Panc1 (cell line): ENCODE data around the gene IL1RAPL1. TPM values are rescaled to one million over a fixed set of nuclear protein-coding genes. Genes with fewer than 3 reads are reported as not detected.

ENCODE experiments used
- ATAC-seq: fragments of 200-7000 bp; cut with Tn5 transposase; 2 replicates; pipeline ENCODE4 v1.9.1; 2020; ENCODE audit warnings: mild to moderate bottlenecking, moderate library complexity
- BruUV-seq: library from RNA; stranded (reverse); fragments of 400-500 nt; replicated peaks from 2 replicates; lab custom pipeline; 2021; lab: Mats Ljungman, UMichigan
- CTCF ChIA-PET: fragments of 300-600 bp; sonication (Branson Sonifier 250); formaldehyde crosslinking; loops from one replicate; lab custom pipeline; 2022; ENCODE audit warnings: antibody characterized with exemption; lab: Charles Lee
- POLR2A ChIA-PET: fragments of 300-600 bp; sonication (Branson Sonifier 250); formaldehyde crosslinking; loops from one replicate; lab custom pipeline; 2022; ENCODE audit warnings: antibody characterized with exemption; lab: Charles Lee
- DNase-seq: peaks from one replicate; pipeline ENCODE4 v3.0.0-alpha.2; 2010; ENCODE audit warnings: low read depth, low spot score
- H3K27ac ChIP-seq: 2 replicates; pipeline ENCODE4 v1.5.1; 2011; ENCODE audit warnings: mild to moderate bottlenecking, low read length, inconsistent platforms
- H3K27me3 ChIP-seq: fragments of 200-500 bp; sonication (Bioruptor generic); 2 replicates; pipeline ENCODE4 v1.6.0; 2014; ENCODE audit warnings: low read length, inconsistent platforms; ENCODE audit not compliant: control insufficient read depth, insufficient read depth
- H3K36me3 ChIP-seq: fragments of 200-500 bp; sonication (Bioruptor generic); 2 replicates; pipeline ENCODE4 v1.5.1; 2014; ENCODE audit warnings: inconsistent platforms, mild to moderate bottlenecking, low read length, moderate library complexity; ENCODE audit not compliant: control insufficient read depth, insufficient read depth
- H3K4me1 ChIP-seq: 2 replicates; pipeline ENCODE4 v1.5.1; 2011; ENCODE audit warnings: inconsistent platforms, mild to moderate bottlenecking, low read length, moderate library complexity; ENCODE audit not compliant: control insufficient read depth, insufficient read depth
- H3K4me3 ChIP-seq, 2 experiments: 2 replicates each; pipeline ENCODE4 v1.5.1; 2011 to 2012; ENCODE audit warnings: low read depth in 2 of 2, low read length in 2 of 2, mild to moderate bottlenecking in 2 of 2, inconsistent platforms in 1 of 2, moderate library complexity in 1 of 2
- H3K9me3 ChIP-seq: fragments of 200-500 bp; sonication (Bioruptor generic); 2 replicates; pipeline ENCODE4 v1.5.1; 2014; ENCODE audit warnings: low read depth, mild to moderate bottlenecking, inconsistent platforms, low read length, moderate library complexity; ENCODE audit not compliant: control insufficient read depth, insufficient read depth
- POLR2AphosphoS5 ChIP-seq: IDR thresholded peaks from 2 replicates; pipeline ENCODE4 v1.6.1; 2012; ENCODE audit warnings: mild to moderate bottlenecking, low read depth, low read length, moderate library complexity
- SIN3A ChIP-seq: IDR thresholded peaks from 2 replicates; pipeline ENCODE4 v1.6.1; 2012; ENCODE audit warnings: low read depth, mild to moderate bottlenecking, low read length, moderate library complexity, borderline replicate concordance; ENCODE audit not compliant: insufficient read depth
- TCF7L2 ChIP-seq: IDR thresholded peaks from 2 replicates; pipeline ENCODE4 v1.6.1; 2011; ENCODE audit warnings: mild to moderate bottlenecking, low read depth, low read length, inconsistent platforms
- in situ Hi-C: cut with HindIII; loops from 2 replicates; pipeline ENCODE4 v1.10.0; 2016; ENCODE audit warnings: low sequenced_read_pairs, low pct_unique_long_range_greater_than_20kb
- intact Hi-C: fragments of 100-400 bp; cut with micrococcal nuclease; formaldehyde crosslinking; loops from one replicate; pipeline ENCODE4 v1.10.0; 2022; ENCODE audit not compliant: unreplicated experiment
- total RNA-seq: library from RNA; stranded (reverse); gene quantifications from one replicate; pipeline ENCODE4 v1.2.1, GENCODE V29; 2021; ENCODE audit not compliant: unreplicated experiment
- TF ChIP-seq, protein P1 (sequence below), 2 experiments: IDR thresholded peaks; 2 replicates each; pipeline ENCODE4 v1.6.1; 2011 to 2012; ENCODE audit warnings: low read depth in 2 of 2, control low read depth in 1 of 2, low read length in 1 of 2, mild to moderate bottlenecking in 1 of 2, moderate library complexity in 1 of 2; ENCODE audit not compliant: insufficient read depth in 1 of 2
- TF ChIP-seq, protein P2 (sequence below): fragments of 450-650 bp; IDR thresholded peaks from 2 replicates; pipeline ENCODE4 v1.5.1; 2017; ENCODE audit warnings: mild to moderate bottlenecking

The IL1RAPL1 gene
- total RNA-seq, 1 experiment from 2014 or later: 0.59 TPM

DNA sequence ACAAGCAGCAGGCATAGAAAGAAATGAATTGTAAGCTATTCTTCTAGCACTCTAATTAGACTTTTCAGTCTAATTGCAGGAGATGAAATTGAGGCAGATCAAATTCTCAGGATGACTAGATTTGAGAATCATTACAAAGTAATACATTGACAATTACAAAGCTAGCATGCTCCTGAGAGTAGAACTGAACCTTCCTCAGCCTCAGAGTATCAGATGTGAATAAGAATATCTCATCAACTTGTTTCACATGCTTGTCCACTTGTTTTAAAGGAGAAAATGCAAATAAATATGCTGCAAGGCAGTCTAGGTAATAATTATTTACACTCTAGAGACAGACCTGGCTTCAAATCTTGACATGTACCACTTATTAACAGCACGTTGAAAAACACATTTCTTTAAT, 1137.1 kb downstream of the IL1RAPL1 start:
- Histone ChIP-seq H3K9me3 (no peaks in the 10 kb centered on the region), H3K27ac (no peak overlapping the region), H3K36me3 (no peaks in the 10 kb centered on the region), H3K4me1 (no peaks in the 10 kb centered on the region), H3K27me3 (no peaks in the 10 kb centered on the region), H3K4me3 (no peak overlapping the region)
- in situ Hi-C loops: no loop called here
- no TSS peak for BruUV-seq
- intact Hi-C loops: no loop called here
- TF ChIP-seq POLR2AphosphoS5 (no peak), SIN3A (no peak)
- POLR2A ChIA-PET: no interaction called here
- ATAC-seq (no peak), DNase-seq (no peak)
- CTCF ChIA-PET: no interaction called here

DNA sequence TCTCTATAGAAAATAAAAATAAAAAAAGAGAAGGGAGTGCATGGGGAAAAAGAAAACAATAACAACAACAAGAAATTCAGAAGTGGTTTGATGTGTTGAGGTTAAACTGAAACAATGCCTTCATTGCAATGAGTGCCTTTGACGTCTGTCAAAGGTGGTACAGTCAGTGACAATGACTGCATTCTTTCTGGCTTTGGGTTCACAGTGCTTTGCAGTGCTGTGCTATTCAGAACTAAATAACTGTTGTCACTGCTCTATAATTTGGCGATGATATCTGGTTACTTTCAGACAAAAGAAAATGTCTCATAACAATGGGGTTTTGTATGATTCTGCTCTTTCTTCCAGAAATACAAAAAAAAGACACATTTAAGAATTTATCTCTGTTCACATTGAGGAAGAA, 1139.6 kb downstream of the IL1RAPL1 start:
- no peak for DNase-seq
- no peaks in the 10 kb centered on the region for H3K4me1 ChIP-seq
- ATAC-seq: no peak
- ChIA-PET POLR2A (no interaction called here), CTCF (no interaction called here)
- BruUV-seq: no TSS peak
- H3K9me3 ChIP-seq: no peaks in the 10 kb centered on the region
- H3K27ac ChIP-seq: no peak overlapping the region
- TF ChIP-seq TCF7L2 (no peak), SIN3A (no peak), POLR2AphosphoS5 (no peak)
- TF ChIP-seq, protein P1, sequence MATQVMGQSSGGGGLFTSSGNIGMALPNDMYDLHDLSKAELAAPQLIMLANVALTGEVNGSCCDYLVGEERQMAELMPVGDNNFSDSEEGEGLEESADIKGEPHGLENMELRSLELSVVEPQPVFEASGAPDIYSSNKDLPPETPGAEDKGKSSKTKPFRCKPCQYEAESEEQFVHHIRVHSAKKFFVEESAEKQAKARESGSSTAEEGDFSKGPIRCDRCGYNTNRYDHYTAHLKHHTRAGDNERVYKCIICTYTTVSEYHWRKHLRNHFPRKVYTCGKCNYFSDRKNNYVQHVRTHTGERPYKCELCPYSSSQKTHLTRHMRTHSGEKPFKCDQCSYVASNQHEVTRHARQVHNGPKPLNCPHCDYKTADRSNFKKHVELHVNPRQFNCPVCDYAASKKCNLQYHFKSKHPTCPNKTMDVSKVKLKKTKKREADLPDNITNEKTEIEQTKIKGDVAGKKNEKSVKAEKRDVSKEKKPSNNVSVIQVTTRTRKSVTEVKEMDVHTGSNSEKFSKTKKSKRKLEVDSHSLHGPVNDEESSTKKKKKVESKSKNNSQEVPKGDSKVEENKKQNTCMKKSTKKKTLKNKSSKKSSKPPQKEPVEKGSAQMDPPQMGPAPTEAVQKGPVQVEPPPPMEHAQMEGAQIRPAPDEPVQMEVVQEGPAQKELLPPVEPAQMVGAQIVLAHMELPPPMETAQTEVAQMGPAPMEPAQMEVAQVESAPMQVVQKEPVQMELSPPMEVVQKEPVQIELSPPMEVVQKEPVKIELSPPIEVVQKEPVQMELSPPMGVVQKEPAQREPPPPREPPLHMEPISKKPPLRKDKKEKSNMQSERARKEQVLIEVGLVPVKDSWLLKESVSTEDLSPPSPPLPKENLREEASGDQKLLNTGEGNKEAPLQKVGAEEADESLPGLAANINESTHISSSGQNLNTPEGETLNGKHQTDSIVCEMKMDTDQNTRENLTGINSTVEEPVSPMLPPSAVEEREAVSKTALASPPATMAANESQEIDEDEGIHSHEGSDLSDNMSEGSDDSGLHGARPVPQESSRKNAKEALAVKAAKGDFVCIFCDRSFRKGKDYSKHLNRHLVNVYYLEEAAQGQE (IDR thresholded peaks at IDR 0.05; ENCODE audit: insufficient read depth in 1 of 2, low read depth in 2 of 2, low read length in 1 of 2): no peak
- TF ChIP-seq, protein P2, sequence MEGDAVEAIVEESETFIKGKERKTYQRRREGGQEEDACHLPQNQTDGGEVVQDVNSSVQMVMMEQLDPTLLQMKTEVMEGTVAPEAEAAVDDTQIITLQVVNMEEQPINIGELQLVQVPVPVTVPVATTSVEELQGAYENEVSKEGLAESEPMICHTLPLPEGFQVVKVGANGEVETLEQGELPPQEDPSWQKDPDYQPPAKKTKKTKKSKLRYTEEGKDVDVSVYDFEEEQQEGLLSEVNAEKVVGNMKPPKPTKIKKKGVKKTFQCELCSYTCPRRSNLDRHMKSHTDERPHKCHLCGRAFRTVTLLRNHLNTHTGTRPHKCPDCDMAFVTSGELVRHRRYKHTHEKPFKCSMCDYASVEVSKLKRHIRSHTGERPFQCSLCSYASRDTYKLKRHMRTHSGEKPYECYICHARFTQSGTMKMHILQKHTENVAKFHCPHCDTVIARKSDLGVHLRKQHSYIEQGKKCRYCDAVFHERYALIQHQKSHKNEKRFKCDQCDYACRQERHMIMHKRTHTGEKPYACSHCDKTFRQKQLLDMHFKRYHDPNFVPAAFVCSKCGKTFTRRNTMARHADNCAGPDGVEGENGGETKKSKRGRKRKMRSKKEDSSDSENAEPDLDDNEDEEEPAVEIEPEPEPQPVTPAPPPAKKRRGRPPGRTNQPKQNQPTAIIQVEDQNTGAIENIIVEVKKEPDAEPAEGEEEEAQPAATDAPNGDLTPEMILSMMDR: no peak
- H3K4me3 ChIP-seq: no peak overlapping the region
- H3K27me3 ChIP-seq: no peaks in the 10 kb centered on the region
- in situ Hi-C loops (no loop called here), intact Hi-C loops (no loop called here)
- no peaks in the 10 kb centered on the region for H3K36me3 ChIP-seq

DNA sequence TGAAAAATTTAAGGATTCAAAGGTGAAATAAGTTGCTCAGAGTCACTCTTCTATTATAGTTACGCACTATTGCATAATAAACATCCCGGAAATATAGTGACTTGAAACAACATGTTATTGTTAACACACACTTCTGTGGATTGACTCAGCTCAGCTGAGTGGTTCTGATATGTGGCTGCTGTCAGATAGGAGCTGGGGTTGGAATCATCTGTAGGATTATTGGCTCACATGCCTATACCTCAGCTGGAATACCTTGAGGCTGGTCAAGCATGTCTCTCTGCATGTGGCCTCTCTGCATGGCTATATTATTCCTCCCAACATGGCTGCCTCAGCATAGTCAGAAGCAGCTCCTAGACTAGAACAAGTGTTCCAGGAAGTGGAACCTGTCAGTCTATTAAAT, 1141.4 kb downstream of the IL1RAPL1 start:
- ATAC-seq (no peak), DNase-seq (no peak)
- in situ Hi-C loops (no loop called here), intact Hi-C loops (no loop called here)
- CTCF ChIA-PET: no interaction called here
- Histone ChIP-seq H3K27me3 (no peaks in the 10 kb centered on the region), H3K4me1 (no peaks in the 10 kb centered on the region), H3K27ac (no peak overlapping the region), H3K4me3 (no peak overlapping the region), H3K9me3 (no peaks in the 10 kb centered on the region), H3K36me3 (no peaks in the 10 kb centered on the region)
- no TSS peak for BruUV-seq
- TF ChIP-seq POLR2AphosphoS5 (no peak), SIN3A (no peak), TCF7L2 (no peak)
- TF ChIP-seq, protein P2: no peak
- TF ChIP-seq, protein P1 (IDR thresholded peaks at IDR 0.05; ENCODE audit: insufficient read depth in 1 of 2, low read depth in 2 of 2, low read length in 1 of 2): no peak
- POLR2A ChIA-PET: no interaction called here
